Bronchial epithelial cell (primary cell): ENCODE results near the gene ITGA5. TPM values are rescaled to one million over a fixed set of nuclear protein-coding genes. Genes with fewer than 3 reads are reported as not detected.
A peak's percentile ranks its signal among the peaks of the same experiment; 100 is the strongest.

Source experiments
- DNase-seq: peaks from one replicate; pipeline ENCODE4 v3.0.0-alpha.2; 2010; ENCODE audit warnings: low read depth
- FAIRE-seq: peaks from 2 replicates; lab custom pipeline; 2011; peaks lifted over from hg19 to GRCh38; lab: Jason Lieb, UNC
- H3K27me3 ChIP-seq: 2 replicates; pipeline ENCODE4 v1.5.1; 2011; ENCODE audit warnings: low read length; ENCODE audit not compliant: control insufficient read depth, insufficient read depth
- H3K36me3 ChIP-seq: 2 replicates; pipeline ENCODE4 v1.5.1; 2011; ENCODE audit warnings: low read length; ENCODE audit not compliant: control insufficient read depth, insufficient read depth
- H3K4me3 ChIP-seq: 2 replicates; pipeline ENCODE4 v1.5.1; 2011; ENCODE audit warnings: mild to moderate bottlenecking, low read depth, low read length, control low read depth
- total RNA-seq: library from RNA; depleted of rRNA; stranded (reverse); fragments of >200 nt; gene quantifications from 2 replicates; pipeline ENCODE4 v1.2.1, GENCODE V29; 2014
- TF ChIP-seq, protein P1 (sequence below): IDR thresholded peaks from 2 replicates; pipeline ENCODE4 v1.5.1; 2011; ENCODE audit warnings: mild to moderate bottlenecking, moderate library complexity, low read length, control low read depth, inconsistent platforms; ENCODE audit not compliant: insufficient read depth, severe bottlenecking

The ITGA5 gene
- total RNA-seq, 1 donor from 2014 or later: 98.5 TPM

DNA sequence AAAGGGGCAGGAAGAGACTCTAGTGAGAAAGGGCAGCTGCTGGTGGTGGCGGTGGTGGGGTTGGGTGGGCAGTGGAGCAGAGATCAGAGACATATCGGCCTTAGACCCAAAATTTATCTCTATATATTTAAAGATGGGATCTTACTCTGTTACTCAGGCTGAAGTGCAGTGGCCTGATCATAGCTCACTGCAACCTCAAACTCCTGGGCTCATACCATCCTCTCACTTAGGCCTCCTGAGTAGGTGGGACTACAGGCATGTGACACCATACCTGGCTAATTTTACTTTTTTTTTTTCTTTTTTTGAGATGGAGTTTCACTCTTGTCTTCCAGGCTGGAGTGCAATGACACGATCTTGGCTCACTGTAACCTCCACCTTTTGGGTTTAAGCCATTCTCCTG lies 18.6 kb upstream of the ITGA5 start:
- Histone ChIP-seq H3K27me3 (peaks cover 1% of the 10 kb centered on the region), H3K4me3 (no peak overlapping the region), H3K36me3 (no peaks in the 10 kb centered on the region)
- DNase-seq (no peak), FAIRE-seq (no peak)
- TF ChIP-seq, protein P1, sequence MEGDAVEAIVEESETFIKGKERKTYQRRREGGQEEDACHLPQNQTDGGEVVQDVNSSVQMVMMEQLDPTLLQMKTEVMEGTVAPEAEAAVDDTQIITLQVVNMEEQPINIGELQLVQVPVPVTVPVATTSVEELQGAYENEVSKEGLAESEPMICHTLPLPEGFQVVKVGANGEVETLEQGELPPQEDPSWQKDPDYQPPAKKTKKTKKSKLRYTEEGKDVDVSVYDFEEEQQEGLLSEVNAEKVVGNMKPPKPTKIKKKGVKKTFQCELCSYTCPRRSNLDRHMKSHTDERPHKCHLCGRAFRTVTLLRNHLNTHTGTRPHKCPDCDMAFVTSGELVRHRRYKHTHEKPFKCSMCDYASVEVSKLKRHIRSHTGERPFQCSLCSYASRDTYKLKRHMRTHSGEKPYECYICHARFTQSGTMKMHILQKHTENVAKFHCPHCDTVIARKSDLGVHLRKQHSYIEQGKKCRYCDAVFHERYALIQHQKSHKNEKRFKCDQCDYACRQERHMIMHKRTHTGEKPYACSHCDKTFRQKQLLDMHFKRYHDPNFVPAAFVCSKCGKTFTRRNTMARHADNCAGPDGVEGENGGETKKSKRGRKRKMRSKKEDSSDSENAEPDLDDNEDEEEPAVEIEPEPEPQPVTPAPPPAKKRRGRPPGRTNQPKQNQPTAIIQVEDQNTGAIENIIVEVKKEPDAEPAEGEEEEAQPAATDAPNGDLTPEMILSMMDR: no peak

DNA sequence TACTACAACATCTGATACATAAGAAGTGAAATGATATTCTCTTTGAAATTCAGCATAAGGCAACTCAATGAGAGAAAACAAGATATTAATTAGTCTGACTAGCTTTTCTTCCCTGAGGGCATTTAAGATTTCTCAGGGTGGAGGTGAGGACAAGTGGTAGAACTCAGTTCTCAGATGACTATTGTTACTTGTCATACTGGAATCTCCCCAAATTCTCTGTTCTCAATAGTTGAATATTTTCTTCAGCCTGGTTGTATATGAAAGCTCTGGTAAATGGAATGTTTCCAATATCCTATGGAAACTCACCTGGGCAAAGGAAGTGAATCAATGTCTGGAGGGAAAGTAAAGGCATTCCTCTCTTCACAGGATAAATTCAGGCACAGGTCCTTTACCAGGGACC lies 18.2 kb upstream of the ITGA5 start:
- H3K36me3 ChIP-seq: no peaks in the 10 kb centered on the region
- no peak overlapping the region for H3K4me3 ChIP-seq
- no peak for FAIRE-seq
- H3K27me3 ChIP-seq: no peaks in the 10 kb centered on the region
- TF ChIP-seq, protein P1: no peak
- DNase-seq: peak; percentile 85

DNA sequence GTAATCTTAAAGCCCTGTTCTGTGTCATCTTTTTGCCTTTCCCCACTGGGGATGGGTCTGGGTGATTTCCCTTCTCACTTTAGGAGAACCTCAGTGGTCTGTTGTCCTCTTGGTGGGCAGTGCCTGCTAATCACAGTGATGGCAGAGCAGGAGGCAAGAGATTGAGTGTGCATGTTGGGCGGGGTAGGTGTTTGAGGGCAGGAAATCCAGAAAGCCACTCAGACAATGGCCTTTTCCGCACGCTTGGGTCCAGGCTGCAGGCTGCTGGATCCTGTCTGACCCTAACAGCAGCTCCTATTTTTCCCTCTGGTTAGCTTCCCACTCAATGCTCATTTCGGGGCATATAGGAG lies 13.7 kb upstream of the ITGA5 start:
- DNase-seq (no peak), FAIRE-seq (no peak)
- Histone ChIP-seq H3K27me3 (no peaks in the 10 kb centered on the region), H3K36me3 (no peaks in the 10 kb centered on the region), H3K4me3 (no peak overlapping the region)
- TF ChIP-seq, protein P1: no peak

DNA sequence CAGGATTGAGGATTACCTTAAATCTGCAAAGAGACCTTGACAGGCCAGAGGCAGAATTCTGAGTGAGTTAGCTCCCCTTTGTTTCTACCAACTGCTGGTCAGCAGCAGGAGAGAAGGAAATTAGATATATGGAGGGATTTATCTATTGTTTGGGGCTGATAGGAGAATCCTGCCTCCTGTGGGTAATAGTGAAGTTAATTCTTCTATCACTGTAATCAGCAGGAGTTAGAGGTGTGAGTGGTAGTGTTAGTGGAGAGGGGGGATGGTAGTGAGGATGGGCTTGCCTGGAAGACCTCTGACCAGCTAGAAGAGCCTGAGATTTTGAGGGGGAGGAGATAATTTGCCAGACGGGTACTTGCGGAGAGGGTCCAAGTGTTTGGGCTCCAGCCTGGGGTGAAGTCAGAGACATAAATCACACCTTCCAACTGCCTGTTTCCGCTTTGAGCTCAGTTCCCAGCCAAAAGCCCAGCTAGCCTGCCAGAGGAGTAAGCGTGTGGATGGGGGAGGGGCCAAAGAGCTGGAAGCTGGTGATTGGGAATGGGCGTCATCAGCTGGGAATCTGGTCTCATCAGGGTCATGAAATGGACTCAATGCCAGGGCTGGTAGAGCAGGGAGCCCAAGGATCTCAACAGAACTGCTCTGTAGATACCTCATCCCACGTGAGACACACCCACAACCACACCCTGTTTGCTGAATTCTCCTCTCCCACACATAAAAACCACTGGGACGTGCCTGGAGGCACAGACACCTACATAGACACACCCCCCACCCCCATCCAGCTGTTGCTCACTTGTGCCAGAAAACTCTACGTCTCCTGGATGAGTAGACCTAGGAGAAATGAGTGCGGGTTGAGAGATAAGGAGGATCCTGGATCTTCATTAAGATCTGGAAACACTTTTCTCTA lies 13.1 kb upstream of the ITGA5 start:
- Histone ChIP-seq H3K4me3 (no peak overlapping the region), H3K36me3 (no peaks in the 10 kb centered on the region), H3K27me3 (no peaks in the 10 kb centered on the region)
- DNase-seq: peak; percentile 97
- peak; percentile 28 for FAIRE-seq
- TF ChIP-seq, protein P1: no peak

DNA sequence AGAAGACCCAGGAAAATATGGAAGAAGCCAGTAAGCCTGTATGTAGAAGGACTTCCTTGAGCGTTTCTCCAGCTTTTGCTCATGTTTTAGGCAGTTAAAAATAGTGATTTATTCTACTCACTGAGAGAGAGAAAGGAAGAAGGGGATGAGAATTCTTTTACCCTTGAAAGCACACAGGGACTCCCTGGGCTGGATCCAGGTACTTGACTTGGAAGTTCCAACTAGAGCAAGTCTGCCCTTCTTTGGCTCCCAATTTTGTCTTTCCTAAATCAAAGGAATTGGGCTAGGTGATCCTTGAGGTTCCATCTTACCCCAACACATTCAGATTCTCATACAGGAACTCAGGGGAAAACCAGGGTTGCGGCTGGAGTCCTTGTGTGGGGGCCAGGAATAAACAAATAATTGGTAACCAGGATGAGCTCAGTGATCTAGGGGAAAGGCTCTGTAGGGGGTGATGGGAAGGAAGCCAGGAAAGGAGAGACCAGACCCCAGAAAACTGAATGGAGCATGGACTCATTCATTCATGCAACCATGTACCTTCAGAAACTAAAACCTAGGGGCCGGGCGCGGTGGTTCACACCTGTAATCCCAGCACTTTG lies 11.5 kb upstream of the ITGA5 start:
- no peaks in the 10 kb centered on the region for H3K27me3 ChIP-seq
- FAIRE-seq (no peak), DNase-seq (no peak)
- no peak overlapping the region for H3K4me3 ChIP-seq
- TF ChIP-seq, protein P1: no peak
- H3K36me3 ChIP-seq: no peaks in the 10 kb centered on the region
